Endothelial cell of umbilical vein (primary cell): ENCODE measurements around the gene ZP1. TPM values are rescaled to one million over a fixed set of nuclear protein-coding genes. Genes with fewer than 3 reads are reported as not detected.

ENCODE experiments used
- BruUV-seq: library from RNA; stranded (reverse); fragments of 400-500 nt; replicated peaks from 2 replicates; lab custom pipeline; 2021; lab: Mats Ljungman, UMichigan
- CTCF ChIA-PET: fragments of 300-600, 350-600 bp; sonication (Branson Sonifier 250); formaldehyde crosslinking; loops from one replicate; lab custom pipeline; 2021; ENCODE audit warnings: antibody characterized with exemption, inconsistent platforms; lab: Charles Lee
- POLR2A ChIA-PET: fragments of 300-600, 350-600 bp; sonication (Branson Sonifier 250); formaldehyde crosslinking; loops from one replicate; lab custom pipeline; 2021; ENCODE audit warnings: antibody characterized with exemption, inconsistent platforms; lab: Charles Lee
- DNase-seq: peaks from one replicate; pipeline ENCODE4 v3.0.0-alpha.2; 2011; ENCODE audit warnings: low read depth, low spot score
- FAIRE-seq: peaks from 2 replicates; lab custom pipeline; 2011; peaks lifted over from hg19 to GRCh38; lab: Jason Lieb, UNC
- H2AFZ ChIP-seq: 2 replicates; pipeline ENCODE4 v1.6.0; 2012; ENCODE audit warnings: low read depth, low read length, control low read depth, inconsistent platforms
- H3K27ac ChIP-seq: 2 replicates; pipeline ENCODE4 v1.5.1; 2011; ENCODE audit warnings: low read depth, mild to moderate bottlenecking, control low read depth, low read length, moderate library complexity; ENCODE audit not compliant: insufficient read depth
- H3K27me3 ChIP-seq, 2 experiments: 2 replicates each; pipeline versions ENCODE4 v1.6.0 to v1.6.1; 2011; ENCODE audit warnings: low read length in 2 of 2, mixed read lengths in 1 of 2; ENCODE audit not compliant: control insufficient read depth in 2 of 2, insufficient read depth in 2 of 2
- H3K36me3 ChIP-seq, 2 experiments: 2 replicates in 1 of 2; 3 replicates in 1 of 2; pipeline ENCODE4 v1.5.1; 2011; ENCODE audit warnings: low read length in 2 of 2, mild to moderate bottlenecking in 1 of 2, moderate library complexity in 1 of 2; ENCODE audit not compliant: control insufficient read depth in 2 of 2, insufficient read depth in 2 of 2; ENCODE audit errors: extremely low read depth in 1 of 2
- H3K4me1 ChIP-seq: 3 replicates; pipeline ENCODE4 v1.5.1; 2011; ENCODE audit warnings: mild to moderate bottlenecking, low read length; ENCODE audit not compliant: control insufficient read depth, insufficient read depth; ENCODE audit errors: extremely low read depth
- H3K4me2 ChIP-seq: 2 replicates; pipeline ENCODE4 v1.6.1; 2011; ENCODE audit warnings: low read length, control low read depth, mixed read lengths; ENCODE audit not compliant: insufficient read depth
- H3K4me3 ChIP-seq, 3 experiments: fragments of 200-600 bp in 1 of 3; sonication (generic), shearing (Covaris generic) in 1 of 3; replicated peaks in 1 of 3; 2 replicates each; pipeline ENCODE4 v1.5.1; 2011 to 2016; ENCODE audit warnings: control low read depth in 3 of 3, low read length in 3 of 3, mild to moderate bottlenecking in 2 of 3, inconsistent platforms in 1 of 3, low read depth in 1 of 3, moderate library complexity in 1 of 3; ENCODE audit not compliant: insufficient read depth in 1 of 3
- H3K79me2 ChIP-seq: 2 replicates; pipeline ENCODE4 v1.6.0; 2012; ENCODE audit warnings: low read length, inconsistent platforms; ENCODE audit not compliant: control insufficient read depth, insufficient read depth
- H3K9ac ChIP-seq: replicated peaks from 2 replicates; pipeline ENCODE3; 2011; ENCODE audit warnings: low read length, control low read depth; ENCODE audit not compliant: insufficient read depth; ENCODE audit errors: extremely low read depth
- H3K9me1 ChIP-seq: replicated peaks from 3 replicates; pipeline ENCODE4 v1.6.0; 2011; ENCODE audit warnings: mild to moderate bottlenecking, low read length; ENCODE audit not compliant: control insufficient read depth, insufficient read depth; ENCODE audit errors: extremely low read depth
- H3K9me3 ChIP-seq: replicated peaks from 2 replicates; pipeline ENCODE4 v1.5.1; 2012; ENCODE audit warnings: low read length, inconsistent platforms; ENCODE audit not compliant: control insufficient read depth, insufficient read depth
- H4K20me1 ChIP-seq: replicated peaks from 2 replicates; pipeline ENCODE3; 2011; ENCODE audit warnings: mild to moderate bottlenecking, low read length; ENCODE audit not compliant: control insufficient read depth, insufficient read depth; ENCODE audit errors: extremely low read depth
- FOS ChIP-seq: IDR thresholded peaks from 2 replicates; pipeline ENCODE4 v1.6.1; 2011; ENCODE audit warnings: mild to moderate bottlenecking, low read length, moderate library complexity, borderline replicate concordance; ENCODE audit not compliant: insufficient read depth
- GATA2 ChIP-seq: IDR thresholded peaks from 2 replicates; pipeline ENCODE4 v1.7.0; 2011; ENCODE audit warnings: low read depth, mild to moderate bottlenecking, moderate library complexity, mixed read lengths, low read length; ENCODE audit not compliant: insufficient read length, insufficient read depth
- MYC ChIP-seq: IDR thresholded peaks from one replicate; pipeline ENCODE4 v1.6.1; 2011; ENCODE audit warnings: mild to moderate bottlenecking, low read depth, low read length
- POLR2A ChIP-seq: IDR thresholded peaks from 2 replicates; pipeline ENCODE4 v1.6.1; 2012; ENCODE audit warnings: low read depth, mild to moderate bottlenecking, control low read depth, low read length
- dilution Hi-C: fragments of 300-500 bp; cut with MboI; formaldehyde crosslinking; loops from one replicate; pipeline ENCODE4 v1.15.0; 2019; ENCODE audit warnings: low sequenced_read_pairs; ENCODE audit not compliant: extremely low pct_ligation_motif_present
- intact Hi-C: fragments of 100-400 bp; cut with micrococcal nuclease; formaldehyde crosslinking; loops from one replicate; pipeline ENCODE4 v1.10.0; 2022
- polyA plus RNA-seq, 4 experiments: library from polyadenylated mRNA; depleted of rRNA in 3 of 4; stranded (reverse) in 3 of 4; unstranded in 1 of 4; fragments of >200 nt; gene quantifications; 2 replicates each; pipeline versions ENCODE4 v1.2.1 to v1.2.3, GENCODE V29; 2011 to 2012; ENCODE audit warnings: missing spikeins in 1 of 4
- total RNA-seq: library from RNA; stranded (reverse); gene quantifications from 2 replicates; pipeline ENCODE4 v1.2.3, GENCODE V29; 2021

The ZP1 gene
- total and polyA plus RNA-seq, 2 donors (not counting 3 experiments of a cell fraction or from before 2014, with no cell fraction given): not detected

- Histone ChIP-seq H4K20me1 (no peaks in the 10 kb centered on the region), H3K4me1 (peaks cover 14% of the 10 kb centered on the region), H3K27ac (no peak overlapping the region), H2AFZ (no peak overlapping the region), H3K9me1 (no peaks in the 10 kb centered on the region), H3K4me2 (no peak overlapping the region), H3K4me3 (no peak overlapping the region), H3K27me3 (no peaks in the 10 kb centered on the region), H3K9me3 (no peaks in the 10 kb centered on the region), H3K79me2 (no peaks in the 10 kb centered on the region), H3K36me3 (peaks cover 29 to 31% of the 10 kb centered on the region in 2 experiments), H3K9ac (no peak overlapping the region)
- intact Hi-C loops (no loop called here), dilution Hi-C loops (no loop called here)
- FAIRE-seq (no peak), DNase-seq (no peak)
- BruUV-seq: no TSS peak
- ChIA-PET POLR2A (no interaction called here), CTCF (interaction anchor here (0.6 to 13.1 kb wide), 4 partner anchors 8 to 120 kb away, joined by 3 to 300 read pairs (median 4); no protein-coding TSS in a partner anchor)
- TF ChIP-seq MYC: no peak
These were observed 28.3 kb downstream of the ZP1 start for GRCh38 chr11:60895687-60896086.

GRCh38 chr11:60897496-60897895 lies 30.2 kb downstream of the ZP1 start:
- POLR2A ChIA-PET: interaction anchor here (0.6 kb wide), 1 partner anchor 58 kb away, joined by 8 read pairs; no protein-coding TSS in a partner anchor
- no peaks in the 10 kb centered on the region for H4K20me1 ChIP-seq
- H2AFZ ChIP-seq: no peak overlapping the region
- no peaks in the 10 kb centered on the region for H3K9me3 ChIP-seq
- no peaks in the 10 kb centered on the region for H3K9me1 ChIP-seq
- BruUV-seq: no TSS peak
- FAIRE-seq (no peak), DNase-seq (no peak)
- no peak for TF ChIP-seq GATA2
- TF ChIP-seq POLR2A: no peak
- TF ChIP-seq FOS: no peak
- H3K4me3 ChIP-seq: no peak overlapping the region
- H3K9ac ChIP-seq: no peak overlapping the region
- H3K4me2 ChIP-seq: no peak overlapping the region
- H3K4me1 ChIP-seq: no peaks in the 10 kb centered on the region
- CTCF ChIA-PET: interaction anchor here (13.1 kb wide), 1 partner anchor 68 kb away, joined by 300 read pairs; no protein-coding TSS in a partner anchor
- H3K27me3 ChIP-seq: no peaks in the 10 kb centered on the region
- no peak overlapping the region for H3K27ac ChIP-seq
- H3K36me3 ChIP-seq: peaks cover 35 to 47% of the 10 kb centered on the region in 2 experiments
- peaks cover 4% of the 10 kb centered on the region for H3K79me2 ChIP-seq
- dilution Hi-C loops (no loop called here), intact Hi-C loops (no loop called here)
